Skeletal muscle tissue (tissue), 4 donors: ENCODE data around the gene CTU2. TPM values are rescaled to one million over a fixed set of nuclear protein-coding genes. Genes with fewer than 3 reads are reported as not detected.
A peak's percentile ranks its signal among the peaks of the same experiment; 100 is the strongest.

Source experiments
- H3K27ac ChIP-seq: one replicate; pipeline ENCODE4 v1.7.0; 2013; ENCODE audit warnings: mild to moderate bottlenecking, low read depth, low read length, inconsistent platforms
- H3K27me3 ChIP-seq, 3 donors: one replicate each; pipeline ENCODE4 v1.7.0; 2013; ENCODE audit warnings: low read length in 3 of 3; ENCODE audit not compliant: control insufficient read depth in 3 of 3, insufficient read depth in 3 of 3
- H3K36me3 ChIP-seq, 3 donors: one replicate each; pipeline ENCODE4 v1.7.0; 2013; ENCODE audit warnings: low read length in 3 of 3; ENCODE audit not compliant: control insufficient read depth in 3 of 3, insufficient read depth in 3 of 3
- H3K4me1 ChIP-seq, 3 donors: one replicate each; pipeline ENCODE4 v1.7.0; 2013; ENCODE audit warnings: low read length in 3 of 3, mild to moderate bottlenecking in 3 of 3; ENCODE audit not compliant: control insufficient read depth in 3 of 3, insufficient read depth in 3 of 3
- H3K4me3 ChIP-seq, 3 donors: one replicate each; pipeline ENCODE4 v1.7.0; 2013; ENCODE audit warnings: low read length in 3 of 3
- H3K9ac ChIP-seq, 3 donors: one replicate each; pipeline ENCODE4 v1.7.0; 2013; ENCODE audit warnings: low read length in 3 of 3, mild to moderate bottlenecking in 3 of 3, moderate library complexity in 2 of 3, low read depth in 1 of 3
- H3K9me3 ChIP-seq, 3 donors: one replicate each; pipeline ENCODE4 v1.7.0; 2013; ENCODE audit warnings: low read length in 3 of 3; ENCODE audit not compliant: control insufficient read depth in 3 of 3
- total RNA-seq: library from RNA; depleted of rRNA; stranded (reverse); fragments of >200 nt; gene quantifications from one replicate; pipeline ENCODE4 v1.2.3, GENCODE V29; 2014
- donor health status: Osteomylitis.

The CTU2 gene
- total RNA-seq, 1 donor from 2014 or later = 10.4 TPM

DNA sequence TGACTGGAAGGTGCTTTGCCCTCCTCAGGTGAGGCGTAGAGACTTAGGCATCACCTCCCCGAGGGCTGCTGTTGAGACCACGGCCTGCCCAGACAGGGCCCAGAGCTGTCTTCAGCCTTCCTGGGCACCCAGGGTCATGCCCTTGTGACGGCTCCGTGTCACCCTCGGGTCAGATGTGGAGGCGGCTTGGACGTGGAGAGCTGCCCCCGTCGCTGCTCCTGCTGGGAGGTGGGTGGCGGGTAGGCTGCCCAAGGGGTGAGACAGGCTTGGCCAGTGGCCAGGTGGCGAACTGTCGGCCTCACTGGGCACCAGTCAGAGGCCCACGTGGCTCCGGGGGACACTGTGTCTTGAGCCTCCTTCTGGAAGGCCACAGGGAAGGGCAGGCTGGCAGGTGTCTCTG lies 11.1 kb upstream of the CTU2 start:
- Histone ChIP-seq H3K27me3 (peaks cover 0 to 10% (median 6%) of the 10 kb centered on the region in 3 donors), H3K9ac (no peak overlapping the region), H3K4me3 (no peak overlapping the region), H3K4me1 (peaks cover 11 to 18% (median 13%) of the 10 kb centered on the region in 3 donors), H3K36me3 (peaks cover 20 to 29% (median 21%) of the 10 kb centered on the region in 3 donors), H3K27ac (peak overlapping the region; percentile 77), H3K9me3 (no peaks in the 10 kb centered on the region)

- Histone ChIP-seq H3K9me3 (no peaks in the 10 kb centered on the region), H3K9ac (no peak overlapping the region), H3K36me3 (peaks cover 20 to 32% (median 24%) of the 10 kb centered on the region in 3 donors), H3K4me1 (peaks cover 11 to 23% (median 16%) of the 10 kb centered on the region in 3 donors), H3K4me3 (no peak overlapping the region), H3K27me3 (peaks cover 0 to 7% (median 2%) of the 10 kb centered on the region in 3 donors), H3K27ac (peak overlapping the region; percentile 77)
Observed at GRCh38 chr16:88695753-88696152, 10.6 kb upstream of the CTU2 start.

DNA sequence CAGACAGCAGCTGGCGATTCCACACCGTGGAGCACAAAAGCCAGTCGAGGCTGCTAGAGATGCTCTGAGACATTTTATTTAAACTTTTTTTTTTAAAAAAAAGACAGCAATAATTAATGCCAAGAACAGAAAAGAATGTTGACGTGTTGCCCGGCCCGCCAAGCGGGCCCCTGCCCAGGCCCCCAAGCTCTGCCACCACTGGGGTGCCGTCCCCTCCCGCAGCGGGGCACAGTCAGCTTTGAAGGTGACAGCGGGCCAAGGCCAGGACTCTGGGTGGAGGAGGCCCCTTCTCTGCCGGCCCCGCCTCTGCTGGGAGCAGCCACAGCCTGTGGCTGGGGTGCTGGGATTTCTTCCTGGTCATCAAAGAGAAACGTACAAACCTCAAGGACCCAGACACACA lies 9.9 kb upstream of the CTU2 start:
- Histone ChIP-seq H3K27me3 (peaks cover 0 to under 1% (median 0%) of the 10 kb centered on the region in 3 donors), H3K9ac (no peak overlapping the region), H3K4me1 (peaks cover 11 to 28% (median 19%) of the 10 kb centered on the region in 3 donors), H3K27ac (peak overlapping the region; percentile 77), H3K9me3 (no peaks in the 10 kb centered on the region), H3K4me3 (no peak overlapping the region), H3K36me3 (peaks cover 20 to 32% (median 24%) of the 10 kb centered on the region in 3 donors)

DNA sequence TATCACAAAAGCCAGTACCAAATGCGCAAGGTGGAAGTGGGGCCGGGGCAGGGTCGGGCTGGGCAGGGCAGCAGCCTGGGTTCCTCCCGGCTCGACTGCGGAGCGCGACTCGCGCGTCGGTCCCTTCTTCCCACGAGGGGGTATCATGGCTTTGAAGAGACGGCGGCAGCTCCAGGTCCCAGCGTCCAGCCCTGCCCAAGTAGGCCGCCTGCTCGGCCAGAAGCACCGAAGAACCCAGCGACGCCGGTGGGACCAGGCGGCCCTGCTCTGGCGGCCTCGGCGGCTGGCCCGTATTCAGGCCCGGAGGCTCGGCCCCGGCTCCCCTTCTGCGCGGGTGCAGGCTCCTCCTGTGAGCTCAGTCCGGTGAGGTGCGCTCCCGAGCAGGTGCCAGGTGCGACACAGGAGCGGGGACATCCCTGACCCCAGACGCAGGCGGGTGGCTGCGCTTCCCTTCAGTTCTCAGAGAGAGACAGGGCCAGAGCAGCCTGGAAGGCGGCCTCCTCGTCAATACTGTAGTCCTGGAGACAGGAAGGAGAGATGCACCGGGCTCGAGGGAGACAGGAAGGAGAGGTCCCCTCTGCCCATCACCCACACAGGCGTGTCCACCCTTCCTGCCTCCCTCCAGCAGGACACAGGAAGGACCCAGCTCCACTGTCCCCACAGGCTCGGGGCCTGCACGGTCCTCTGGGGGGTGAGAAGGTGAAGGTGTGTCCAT lies 9.0 kb upstream of the CTU2 start:
- H3K27ac ChIP-seq = no peak overlapping the region
- H3K36me3 ChIP-seq = peaks cover 20 to 34% (median 25%) of the 10 kb centered on the region in 3 donors
- H3K4me3 ChIP-seq = no peak overlapping the region

DNA sequence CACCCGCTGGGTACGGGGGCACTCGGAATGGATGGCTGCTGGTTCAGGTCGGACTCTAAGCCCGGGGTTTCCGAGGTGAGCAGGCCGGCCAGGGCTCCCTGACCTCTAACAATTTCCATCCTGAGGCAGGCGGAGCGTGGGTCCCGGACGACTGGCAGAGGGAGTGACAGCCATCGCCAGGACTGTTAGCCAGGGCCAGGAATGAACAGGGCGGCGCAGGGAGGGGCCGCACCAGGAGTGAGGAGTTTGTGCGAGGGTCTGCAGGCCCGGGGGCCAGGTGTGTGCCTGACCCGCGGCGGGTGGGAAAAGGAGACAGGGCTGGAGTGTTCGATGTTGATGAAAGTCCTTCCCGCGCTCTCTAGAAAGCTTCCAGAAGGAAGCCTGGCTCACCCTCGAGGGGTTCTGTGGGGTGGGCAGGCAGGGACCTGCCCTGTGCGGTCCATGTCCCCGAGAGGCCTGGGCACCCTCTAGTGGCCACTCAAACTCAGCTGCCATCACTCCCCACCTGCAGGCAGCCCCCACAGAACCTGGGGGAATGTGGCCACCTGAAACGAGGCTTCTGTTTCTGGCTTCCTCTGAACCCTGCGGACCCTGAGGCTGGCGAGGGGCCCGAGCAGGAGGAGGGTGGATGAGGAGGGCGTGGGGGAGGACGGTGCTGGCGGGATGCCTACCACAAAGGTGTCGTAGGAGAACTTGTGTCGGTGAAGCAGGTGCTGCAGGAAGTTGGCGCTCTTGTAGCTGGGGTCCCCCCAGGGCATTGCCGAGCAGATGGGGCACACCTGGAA lies 8.3 kb upstream of the CTU2 start:
- Histone ChIP-seq H3K4me3 (no peak overlapping the region), H3K9me3 (no peaks in the 10 kb centered on the region), H3K27me3 (no peaks in the 10 kb centered on the region), H3K4me1 (peaks cover 18 to 37% (median 23%) of the 10 kb centered on the region in 3 donors), H3K36me3 (peaks cover 20 to 36% (median 31%) of the 10 kb centered on the region in 3 donors), H3K9ac (no peak overlapping the region), H3K27ac (no peak overlapping the region)

More for the DNA sequence above, 9.0 kb upstream of the CTU2 start:
- H3K9me3 ChIP-seq = no peaks in the 10 kb centered on the region
- H3K9ac ChIP-seq = no peak overlapping the region
- peaks cover 15 to 36% (median 23%) of the 10 kb centered on the region in 3 donors for H3K4me1 ChIP-seq
- no peaks in the 10 kb centered on the region for H3K27me3 ChIP-seq

GRCh38 chr16:88698646-88699045 lies 7.7 kb upstream of the CTU2 start:
- H3K36me3 ChIP-seq = peaks cover 20 to 36% (median 31%) of the 10 kb centered on the region in 3 donors
- H3K4me3 ChIP-seq = no peak overlapping the region
- H3K27me3 ChIP-seq = no peaks in the 10 kb centered on the region
- peaks cover 21 to 38% (median 25%) of the 10 kb centered on the region in 3 donors for H3K4me1 ChIP-seq
- H3K9ac ChIP-seq = no peak overlapping the region
- H3K9me3 ChIP-seq = no peaks in the 10 kb centered on the region
- H3K27ac ChIP-seq = no peak overlapping the region

DNA sequence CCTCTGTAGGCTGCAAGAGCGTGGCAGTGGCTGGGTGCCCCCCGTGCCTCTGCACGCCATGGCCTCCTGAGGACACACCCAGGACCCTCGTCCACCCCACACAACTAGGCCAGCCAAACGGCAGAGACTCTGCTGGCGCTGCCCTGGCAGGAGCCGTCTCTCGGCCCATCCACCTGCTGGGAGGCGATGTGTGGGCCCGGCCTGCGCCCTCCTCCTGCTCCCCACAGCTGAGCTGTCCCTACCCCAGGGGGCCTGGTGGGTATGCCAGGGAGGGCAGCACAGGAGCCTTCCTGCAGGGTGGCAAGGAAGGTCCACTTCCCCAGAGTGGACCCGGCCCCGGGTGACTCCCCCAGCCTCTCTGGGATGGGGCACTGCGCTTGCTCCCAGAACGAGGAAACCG lies 7.1 kb upstream of the CTU2 start:
- no peaks in the 10 kb centered on the region for H3K27me3 ChIP-seq
- H3K27ac ChIP-seq = no peak overlapping the region
- H3K4me3 ChIP-seq = no peak overlapping the region
- H3K36me3 ChIP-seq = peaks cover 20 to 36% (median 31%) of the 10 kb centered on the region in 3 donors
- no peak overlapping the region for H3K9ac ChIP-seq
- no peaks in the 10 kb centered on the region for H3K9me3 ChIP-seq
- peaks cover 25 to 43% (median 29%) of the 10 kb centered on the region in 3 donors for H3K4me1 ChIP-seq

DNA sequence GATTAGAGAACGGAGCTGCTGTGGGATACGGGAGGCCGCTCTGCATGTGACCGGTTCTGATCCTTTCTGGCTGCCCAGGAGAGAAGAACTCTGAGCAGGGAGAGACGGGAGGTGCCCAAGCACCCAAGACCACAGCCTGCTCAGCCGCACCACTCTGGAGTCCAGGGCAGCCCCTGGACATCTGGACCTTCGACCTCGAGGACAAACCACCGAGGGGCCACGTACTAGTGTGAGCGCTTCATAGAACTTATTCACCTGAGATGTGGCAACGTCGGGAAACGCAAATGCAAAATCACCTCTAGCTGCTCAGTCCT lies 6.0 kb upstream of the CTU2 start:
- Histone ChIP-seq H3K36me3 (peaks cover 20 to 36% (median 31%) of the 10 kb centered on the region in 3 donors), H3K4me1 (peaks cover 30 to 49% (median 34%) of the 10 kb centered on the region in 3 donors), H3K9me3 (no peaks in the 10 kb centered on the region), H3K27ac (no peak overlapping the region), H3K9ac (peak overlapping the region in 1 of 3 donors; percentile 14), H3K4me3 (no peak overlapping the region), H3K27me3 (no peaks in the 10 kb centered on the region)

DNA sequence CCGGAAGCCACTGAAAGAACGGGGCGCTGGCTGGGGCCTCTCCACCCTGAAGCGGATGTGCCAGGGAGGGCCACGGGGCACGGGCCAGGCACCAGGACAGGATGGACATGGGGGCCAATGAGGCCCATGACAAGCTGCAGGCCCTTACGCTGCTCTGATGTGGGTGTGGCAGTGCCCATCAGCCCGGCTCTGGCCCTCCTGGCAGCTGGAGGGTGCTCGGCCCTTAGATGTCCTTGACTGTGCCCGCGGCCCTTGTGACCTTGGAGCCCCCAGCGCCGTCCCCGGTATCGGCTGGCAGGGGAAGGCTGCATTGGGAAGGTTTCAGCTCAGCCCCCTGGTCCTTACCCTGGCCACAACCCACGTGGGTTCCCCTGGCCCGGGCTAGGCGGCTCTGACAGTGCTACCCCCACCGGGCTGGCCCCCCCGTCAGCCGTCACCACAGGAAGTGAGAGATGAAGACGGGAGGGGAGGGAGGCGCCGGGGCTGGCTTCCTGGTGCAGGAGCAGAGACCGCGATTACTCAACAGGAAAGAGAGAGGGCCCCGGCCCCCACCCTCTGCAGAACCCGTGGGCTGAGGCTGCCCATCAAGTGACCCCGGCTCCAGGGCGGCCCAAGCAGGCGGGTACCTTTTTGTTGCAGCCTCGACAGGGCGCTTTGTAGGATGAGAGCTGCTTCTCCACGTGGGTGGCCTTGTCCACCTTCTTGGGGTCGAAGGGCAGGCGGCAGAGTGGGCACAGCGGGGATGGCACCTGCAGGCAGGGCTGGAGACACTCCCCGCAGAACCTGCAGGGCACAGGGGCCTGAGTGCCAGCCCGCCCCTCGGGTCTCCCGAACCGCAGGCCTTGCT lies 5.4 kb upstream of the CTU2 start:
- Histone ChIP-seq H3K4me1 (peaks cover 28 to 45% (median 31%) of the 10 kb centered on the region in 3 donors), H3K4me3 (no peak overlapping the region), H3K9me3 (no peaks in the 10 kb centered on the region), H3K27me3 (no peaks in the 10 kb centered on the region), H3K36me3 (peaks cover 20 to 36% (median 31%) of the 10 kb centered on the region in 3 donors), H3K9ac (peak overlapping the region in 2 of 3 donors; percentile 14 to 50), H3K27ac (peak overlapping the region; percentile 19)
